GM21576 (cell line): ENCODE measurements around the gene DCK.

Source experiments
- ATAC-seq: cut with Tn5 transposase; IDR thresholded peaks from one replicate; pipeline ENCODE4 v1.9.1; 2021; ENCODE audit warnings: mild to moderate bottlenecking, moderate library complexity; ENCODE audit not compliant: unreplicated experiment

The DCK gene

GRCh38 chr4:70993181-70994068, at the start of gene DCK:
DCK (plus strand) TSS chr4:70993649; CDS start chr4:70993836, 187 bp downstream.
- ATAC-seq = peak; percentile 70

- peak; percentile 44 for ATAC-seq
These were observed 48.4 kb upstream of the DCK start for GRCh38 chr4:70945046-70945445.

GRCh38 chr4:70945452-70946055, 47.9 kb upstream of the DCK start:
- no peak for ATAC-seq

- ATAC-seq = no peak
These were observed 46.5 kb upstream of the DCK start for GRCh38 chr4:70946939-70947338.

- no peak for ATAC-seq
These were observed 44.7 kb upstream of the DCK start for GRCh38 chr4:70948665-70949260.

GRCh38 chr4:70954032-70954431, 39.4 kb upstream of the DCK start:
- no peak for ATAC-seq

GRCh38 chr4:70956549-70957210, 36.8 kb upstream of the DCK start:
- ATAC-seq = no peak

- ATAC-seq = no peak
These were observed 34.8 kb upstream of the DCK start for GRCh38 chr4:70958681-70959080.

- no peak for ATAC-seq
These were observed 24.4 kb upstream of the DCK start for GRCh38 chr4:70969076-70969475.

GRCh38 chr4:70976252-70976651, 17.2 kb upstream of the DCK start:
- no peak for ATAC-seq

GRCh38 chr4:70979445-70980008, 13.9 kb upstream of the DCK start:
- peak; percentile 72 for ATAC-seq

- no peak for ATAC-seq
These were observed 13.3 kb upstream of the DCK start for GRCh38 chr4:70980196-70980595.

GRCh38 chr4:70984106-70984505, 9.3 kb upstream of the DCK start:
- no peak for ATAC-seq

- ATAC-seq = no peak
These were observed 8.9 kb upstream of the DCK start for GRCh38 chr4:70984589-70984988.

- ATAC-seq = no peak
These were observed 1.9 kb upstream of the DCK start for GRCh38 chr4:70991596-70991995.

- ATAC-seq = no peak
These were observed 1.0 kb upstream of the DCK start for GRCh38 chr4:70992391-70992881.

GRCh38 chr4:70994069-70994366, 569 bp downstream of the DCK start:
- ATAC-seq = no peak

- ATAC-seq = peak; percentile 43
These were observed 1.1 kb downstream of the DCK start for GRCh38 chr4:70994387-70995099.

- no peak for ATAC-seq
These were observed 2.5 kb downstream of the DCK start for GRCh38 chr4:70996018-70996360.

GRCh38 chr4:70997036-70997435, 3.6 kb downstream of the DCK start:
- no peak for ATAC-seq

- ATAC-seq = no peak
These were observed 4.1 kb downstream of the DCK start for GRCh38 chr4:70997546-70997945.
